Measurements from ENCODE around the gene CEACAM6. TPM values are rescaled to one million over a fixed set of nuclear protein-coding genes. Genes with fewer than 3 reads are reported as not detected.

The CEACAM6 gene
- total RNA-seq (not detected), total RNA-seq (0 to 1.4 (median 0) reads per million in 172 experiments)
- not detected for polyA plus RNA-seq (2013, experiment 1 of 2)
- 0.04 TPM for polyA plus RNA-seq (2013, experiment 2 of 2)

GRCh38 chr19:41755328-41755913 lies at the start of gene CEACAM6:
TSS of gene CEACAM6 (plus strand) at chr19:41755530. CDS start at chr19:41755639, 109 bp downstream.
- peaks cover 66% of the 10 kb centered on the region for H3K27me3 Mint-ChIP-seq
- POLR2A ChIA-PET = no interaction called here
- no peak within 1 kb of the TSS for H3K27ac Mint-ChIP-seq
- ATAC-seq (ENCODE audit: poor library complexity) = no peak
- peaks cover 11 to 23% of the 10 kb centered on the region in 2 experiments for H3K27me3 ChIP-seq (ENCODE audit: control insufficient read depth in 1 of 2, insufficient read depth in 2 of 2, low read length in 2 of 2)
- CTCF ChIA-PET = interaction anchor here (1.2 to 2.9 kb wide), 3 partner anchors 30 to 65 kb away, joined by 3 to 11 read pairs (median 8); no protein-coding TSS in a partner anchor
- H3K9me3 ChIP-seq (ENCODE audit: control insufficient read depth in 1 of 2, insufficient read depth in 1 of 2, low read length in 2 of 2) = no peaks in the 10 kb centered on the region
- intact Hi-C loops (cut with DNase I, micrococcal nuclease) = no loop called here
- no peak within 1 kb of the TSS for H3K27ac ChIP-seq (ENCODE audit: low read depth in 1 of 2, low read length in 2 of 2)
- H3K4me1 ChIP-seq (ENCODE audit: insufficient read depth, low read length) = peaks cover 8% of the 10 kb centered on the region
- H3K36me3 Mint-ChIP-seq (ENCODE audit: low read depth) = no peaks in the 10 kb centered on the region
- no peak for TF ChIP-seq CTCF (IDR thresholded peaks at IDR 0.05)
- DNase-seq = no peak
- no peak within 1 kb of the TSS for H3K4me3 Mint-ChIP-seq
- no peaks in the 10 kb centered on the region for H3K9me3 Mint-ChIP-seq
- H3K36me3 ChIP-seq (ENCODE audit: insufficient read depth, low read length) = no peaks in the 10 kb centered on the region
- H3K4me3 ChIP-seq (ENCODE audit: low read length) = no peak within 1 kb of the TSS
- H3K4me1 Mint-ChIP-seq (ENCODE audit: low read depth) = peaks cover 6% of the 10 kb centered on the region

- Mint-ChIP-seq H3K27me3 (peaks cover 54% of the 10 kb centered on the region), H3K36me3 (ENCODE audit: low read depth) (no peaks in the 10 kb centered on the region), H3K4me1 (ENCODE audit: low read depth) (no peaks in the 10 kb centered on the region), H3K27ac (no peak overlapping the region), H3K9me3 (no peaks in the 10 kb centered on the region), H3K4me3 (peak overlapping the region; percentile 60)
- Histone ChIP-seq H3K4me1 (ENCODE audit: insufficient read depth, low read length) (peaks cover 8% of the 10 kb centered on the region), H3K9me3 (ENCODE audit: control insufficient read depth in 1 of 2, insufficient read depth in 1 of 2, low read length in 2 of 2) (peaks cover 0 to 14% of the 10 kb centered on the region in 2 experiments), H3K36me3 (ENCODE audit: insufficient read depth, low read length) (no peaks in the 10 kb centered on the region), H3K27me3 (ENCODE audit: control insufficient read depth in 1 of 2, insufficient read depth in 2 of 2, low read length in 2 of 2) (peaks cover 22% of the 10 kb centered on the region in 2 experiments), H3K27ac (ENCODE audit: low read depth in 1 of 2, low read length in 2 of 2) (no peak overlapping the region), H3K4me3 (ENCODE audit: low read length) (peak overlapping the region; percentile 42)
- DNase-seq (peak; percentile 49 to 84 (median 61)), ATAC-seq (ENCODE audit: poor library complexity) (peak; percentile 96)
- intact Hi-C loops (cut with DNase I, micrococcal nuclease) = loop anchor here (1.0 to 5.0 kb wide), 3 partner anchors 39 to 78 kb away; no protein-coding TSS in a partner anchor
- peak; percentile 99 for TF ChIP-seq CTCF (IDR thresholded peaks at IDR 0.05)
- POLR2A ChIA-PET = interaction anchor here (0.7 kb wide), 1 partner anchor 15 kb away, joined by 3 read pairs; no protein-coding TSS in a partner anchor
- CTCF ChIA-PET = interaction anchor here (0.7 to 1.4 kb wide), 10 partner anchors 9 to 328 kb away, joined by 3 to 10 read pairs (median 5); partner anchors contain the start of gene CEACAM6
Observed at GRCh38 chr19:41706741-41707501, 48.4 kb upstream of the CEACAM6 start.

GRCh38 chr19:41707502-41707812 lies 47.9 kb upstream of the CEACAM6 start:
- DNase-seq = peak in 1 of 14 experiments; percentile 13
- H3K36me3 Mint-ChIP-seq (ENCODE audit: low read depth) = no peaks in the 10 kb centered on the region
- ChIA-PET POLR2A (interaction anchor here (0.7 kb wide), 1 partner anchor 15 kb away, joined by 3 read pairs; no protein-coding TSS in a partner anchor), CTCF (interaction anchor here (0.7 to 1.4 kb wide), 9 partner anchors 10 to 78 kb away, joined by 3 to 10 read pairs (median 6); partner anchors contain the start of gene CEACAM6)
- H3K27ac Mint-ChIP-seq = no peak overlapping the region
- Histone ChIP-seq H3K27ac (ENCODE audit: low read depth in 1 of 2, low read length in 2 of 2) (no peak overlapping the region), H3K27me3 (ENCODE audit: control insufficient read depth in 1 of 2, insufficient read depth in 2 of 2, low read length in 2 of 2) (peaks cover 22% of the 10 kb centered on the region in 2 experiments), H3K4me1 (ENCODE audit: insufficient read depth, low read length) (peaks cover 8% of the 10 kb centered on the region), H3K9me3 (ENCODE audit: control insufficient read depth in 1 of 2, insufficient read depth in 1 of 2, low read length in 2 of 2) (peaks cover 0 to 14% of the 10 kb centered on the region in 2 experiments), H3K36me3 (ENCODE audit: insufficient read depth, low read length) (no peaks in the 10 kb centered on the region), H3K4me3 (ENCODE audit: low read length) (no peak overlapping the region)
- no peak for ATAC-seq (ENCODE audit: poor library complexity)
- no peak for TF ChIP-seq CTCF (IDR thresholded peaks at IDR 0.05)
- intact Hi-C loops (cut with DNase I, micrococcal nuclease) = loop anchor here (1.0 to 5.0 kb wide), 2 partner anchors 39 to 65 kb away; no protein-coding TSS in a partner anchor
- H3K4me1 Mint-ChIP-seq (ENCODE audit: low read depth) = no peaks in the 10 kb centered on the region
- no peak overlapping the region for H3K4me3 Mint-ChIP-seq
- H3K9me3 Mint-ChIP-seq = no peaks in the 10 kb centered on the region
- H3K27me3 Mint-ChIP-seq = peaks cover 58% of the 10 kb centered on the region

Data from CD4-positive, alpha-beta T cell (primary cell).